ENCODE measurements around the gene APLF.
"Not testable (repeated sequence)": the region's sequence is repeated elsewhere in the genome, so short reads cannot be mapped to it uniquely, and the experiment has no call there.

DNA sequence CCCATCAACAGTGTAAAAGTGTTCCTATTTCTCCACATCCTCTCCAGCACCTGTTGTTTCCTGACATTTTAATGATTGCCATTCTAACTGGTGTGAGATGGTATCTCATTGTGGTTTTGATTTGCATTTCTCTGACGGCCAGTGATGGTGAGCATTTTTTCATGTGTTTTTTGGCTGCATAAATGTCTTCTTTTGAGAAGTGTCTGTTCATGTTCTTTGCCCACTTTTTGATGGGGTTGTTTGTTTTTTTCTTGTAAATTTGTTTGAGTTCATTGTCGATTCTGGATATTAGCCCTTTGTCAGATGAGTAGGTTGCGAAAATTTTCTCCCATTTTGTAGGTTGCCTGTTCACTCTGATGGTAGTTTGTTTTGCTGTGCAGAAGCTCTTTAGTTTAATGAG is 21.0 kb upstream of the APLF start:
- TF ChIP-seq, protein P1, sequence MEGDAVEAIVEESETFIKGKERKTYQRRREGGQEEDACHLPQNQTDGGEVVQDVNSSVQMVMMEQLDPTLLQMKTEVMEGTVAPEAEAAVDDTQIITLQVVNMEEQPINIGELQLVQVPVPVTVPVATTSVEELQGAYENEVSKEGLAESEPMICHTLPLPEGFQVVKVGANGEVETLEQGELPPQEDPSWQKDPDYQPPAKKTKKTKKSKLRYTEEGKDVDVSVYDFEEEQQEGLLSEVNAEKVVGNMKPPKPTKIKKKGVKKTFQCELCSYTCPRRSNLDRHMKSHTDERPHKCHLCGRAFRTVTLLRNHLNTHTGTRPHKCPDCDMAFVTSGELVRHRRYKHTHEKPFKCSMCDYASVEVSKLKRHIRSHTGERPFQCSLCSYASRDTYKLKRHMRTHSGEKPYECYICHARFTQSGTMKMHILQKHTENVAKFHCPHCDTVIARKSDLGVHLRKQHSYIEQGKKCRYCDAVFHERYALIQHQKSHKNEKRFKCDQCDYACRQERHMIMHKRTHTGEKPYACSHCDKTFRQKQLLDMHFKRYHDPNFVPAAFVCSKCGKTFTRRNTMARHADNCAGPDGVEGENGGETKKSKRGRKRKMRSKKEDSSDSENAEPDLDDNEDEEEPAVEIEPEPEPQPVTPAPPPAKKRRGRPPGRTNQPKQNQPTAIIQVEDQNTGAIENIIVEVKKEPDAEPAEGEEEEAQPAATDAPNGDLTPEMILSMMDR (IDR thresholded peaks at IDR 0.05): not testable (repeated sequence)
- not testable (repeated sequence) for TF ChIP-seq BHLHE40 (IDR thresholded peaks at IDR 0.05; ENCODE audit: low read depth, low read length); EP300 (IDR thresholded peaks at IDR 0.05); ZNF302 (CRISPR knock-in tag; IDR thresholded peaks at IDR 0.05)

All from A549 (cell line).